HG03575 (cell line): ENCODE measurements around the gene MB.

ENCODE experiments used
- ATAC-seq: cut with Tn5 transposase; IDR thresholded peaks from one replicate; pipeline ENCODE4 v1.9.1; 2021; ENCODE audit not compliant: unreplicated experiment, insufficient number of reproducible peaks, low FRiP score; ENCODE audit errors: extremely low read depth

Gene MB

GRCh38 chr22:35561796-35562526 is 55.2 kb downstream of the MB start:
- ATAC-seq = no peak

GRCh38 chr22:35560824-35561223 is 56.3 kb downstream of the MB start:
- no peak for ATAC-seq

- ATAC-seq = no peak
Measured at GRCh38 chr22:35560366-35560765, 56.8 kb downstream of the MB start.

- ATAC-seq = no peak
Measured at GRCh38 chr22:35559354-35560005, 57.6 kb downstream of the MB start.

DNA sequence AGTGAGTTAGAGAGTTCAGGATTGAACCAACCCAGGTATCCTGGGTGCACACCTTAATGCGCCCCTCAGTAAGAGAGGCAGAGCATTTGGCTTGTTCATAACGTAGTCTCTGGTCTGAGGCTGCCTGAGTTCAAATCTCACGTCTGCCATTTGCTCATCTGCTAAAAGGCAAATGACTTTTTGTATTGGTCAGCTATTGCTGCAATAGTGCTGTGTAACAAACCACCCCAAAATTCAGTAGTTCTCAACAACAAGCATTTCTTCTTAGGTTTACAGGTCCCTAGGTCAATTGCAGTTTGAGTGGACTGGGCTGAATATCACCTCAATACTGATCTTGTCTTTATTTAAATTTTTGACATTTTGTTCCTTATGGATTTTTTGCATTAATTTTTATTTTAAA is 58.4 kb downstream of the MB start:
- ATAC-seq = no peak

- no peak for ATAC-seq
Measured at GRCh38 chr22:35558031-35558430, 59.1 kb downstream of the MB start.
